ENCODE results near the gene F10. TPM values are rescaled to one million over a fixed set of nuclear protein-coding genes. Genes with fewer than 3 reads are reported as not detected.

Gene F10
- total RNA-seq, 1 donor from 2014 or later: 0.62 TPM

DNA sequence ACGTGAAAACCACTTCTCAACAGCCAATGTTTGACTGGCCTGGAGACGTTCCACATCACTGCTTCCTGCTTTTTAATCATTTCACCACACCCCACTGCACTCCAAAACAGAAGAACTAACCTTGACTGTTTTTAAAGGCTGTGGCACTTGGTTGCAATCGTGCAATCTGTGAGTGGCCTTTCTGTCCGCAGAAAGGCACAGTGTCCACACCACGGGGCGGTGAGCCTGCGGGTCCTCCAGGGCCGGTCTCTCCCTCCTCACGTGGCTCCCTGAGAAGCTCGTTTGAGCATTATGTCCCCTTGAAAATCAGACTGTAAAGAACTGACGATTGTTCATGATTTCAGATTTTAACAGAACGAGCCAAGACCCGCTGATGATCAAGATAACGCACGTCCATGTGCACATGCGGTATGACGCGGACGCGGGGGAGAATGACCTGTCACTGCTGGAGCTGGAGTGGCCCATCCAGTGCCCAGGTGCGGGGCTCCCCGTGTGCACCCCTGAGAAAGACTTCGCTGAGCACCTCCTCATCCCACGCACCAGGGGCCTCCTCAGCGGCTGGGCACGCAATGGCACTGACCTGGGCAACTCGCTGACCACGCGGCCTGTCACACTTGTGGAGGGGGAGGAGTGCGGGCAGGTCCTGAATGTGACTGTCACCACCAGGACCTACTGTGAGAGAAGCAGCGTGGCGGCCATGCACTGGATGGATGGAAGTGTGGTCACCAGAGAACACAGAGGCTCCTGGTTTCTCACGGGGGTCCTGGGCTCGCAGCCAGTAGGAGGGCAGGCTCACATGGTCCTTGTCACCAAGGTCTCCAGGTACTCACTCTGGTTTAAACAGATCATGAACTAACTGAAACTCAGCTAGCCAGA is 48.9 kb downstream of the F10 start:
- DNase-seq: no peak

DNA sequence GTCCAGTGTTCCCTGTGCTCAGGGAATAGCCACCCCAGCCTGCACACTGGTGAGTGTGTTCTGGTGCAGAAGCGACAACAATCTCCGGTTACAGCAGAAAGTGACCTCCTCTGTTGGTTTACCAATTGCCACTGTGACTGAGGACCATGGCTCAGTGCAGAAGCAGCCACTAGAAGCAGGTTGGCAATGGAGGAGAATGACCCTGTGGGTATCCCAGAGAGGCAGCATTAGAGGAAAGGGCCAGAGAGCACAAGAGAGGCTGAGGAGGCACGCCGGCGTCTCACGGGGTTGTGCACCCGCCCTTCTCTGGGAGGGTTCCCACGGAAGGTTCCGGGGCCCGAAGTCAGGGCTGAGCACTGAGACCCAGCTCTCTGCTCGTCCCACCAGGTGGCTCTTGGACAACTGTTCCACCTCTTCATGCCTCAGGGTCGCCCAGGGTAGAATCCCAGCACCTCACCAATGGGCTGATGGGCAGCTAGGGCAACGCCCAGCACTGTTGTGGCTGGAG is 49.9 kb downstream of the F10 start:
- no peak for DNase-seq

DNA sequence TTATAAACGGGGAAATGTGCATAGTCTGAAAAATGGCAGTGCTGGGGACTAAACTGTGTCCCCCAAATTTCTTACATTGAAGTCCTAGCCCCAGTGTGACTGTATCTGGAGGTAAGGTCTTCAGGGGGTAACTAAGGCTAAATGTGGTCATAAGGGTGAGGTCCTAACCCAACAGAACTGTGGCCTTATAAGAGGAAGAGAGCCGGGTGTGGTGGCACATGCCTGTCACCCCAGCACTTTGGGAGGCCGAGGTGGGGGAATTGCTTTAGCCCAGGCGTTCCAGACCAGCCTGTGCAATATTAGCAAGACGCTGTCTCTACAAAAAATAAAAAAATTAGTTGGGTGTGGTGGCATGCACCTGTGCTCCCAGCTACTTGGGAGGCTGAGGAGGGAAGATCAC is 53.7 kb downstream of the F10 start:
- no peak for DNase-seq

DNA sequence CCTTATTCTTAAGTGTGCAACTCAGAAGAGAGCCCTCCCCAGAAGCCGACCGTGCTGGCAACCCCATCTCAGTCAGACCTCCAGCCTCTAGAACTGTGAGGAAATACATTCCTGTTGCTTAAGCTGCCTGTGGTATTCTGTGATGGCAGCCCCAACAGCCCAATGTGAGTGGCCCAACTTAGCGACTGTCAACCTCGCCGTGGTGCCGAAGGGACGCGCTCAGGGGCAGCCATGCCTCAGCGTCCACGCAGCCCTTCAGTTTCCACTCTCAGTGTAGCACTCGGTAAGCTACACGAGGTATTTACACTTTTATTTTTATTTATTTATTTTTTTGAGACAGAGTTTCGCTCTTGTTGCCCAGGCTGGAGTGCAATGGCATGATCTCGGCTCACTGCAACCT is 54.2 kb downstream of the F10 start:
- DNase-seq: no peak

DNA sequence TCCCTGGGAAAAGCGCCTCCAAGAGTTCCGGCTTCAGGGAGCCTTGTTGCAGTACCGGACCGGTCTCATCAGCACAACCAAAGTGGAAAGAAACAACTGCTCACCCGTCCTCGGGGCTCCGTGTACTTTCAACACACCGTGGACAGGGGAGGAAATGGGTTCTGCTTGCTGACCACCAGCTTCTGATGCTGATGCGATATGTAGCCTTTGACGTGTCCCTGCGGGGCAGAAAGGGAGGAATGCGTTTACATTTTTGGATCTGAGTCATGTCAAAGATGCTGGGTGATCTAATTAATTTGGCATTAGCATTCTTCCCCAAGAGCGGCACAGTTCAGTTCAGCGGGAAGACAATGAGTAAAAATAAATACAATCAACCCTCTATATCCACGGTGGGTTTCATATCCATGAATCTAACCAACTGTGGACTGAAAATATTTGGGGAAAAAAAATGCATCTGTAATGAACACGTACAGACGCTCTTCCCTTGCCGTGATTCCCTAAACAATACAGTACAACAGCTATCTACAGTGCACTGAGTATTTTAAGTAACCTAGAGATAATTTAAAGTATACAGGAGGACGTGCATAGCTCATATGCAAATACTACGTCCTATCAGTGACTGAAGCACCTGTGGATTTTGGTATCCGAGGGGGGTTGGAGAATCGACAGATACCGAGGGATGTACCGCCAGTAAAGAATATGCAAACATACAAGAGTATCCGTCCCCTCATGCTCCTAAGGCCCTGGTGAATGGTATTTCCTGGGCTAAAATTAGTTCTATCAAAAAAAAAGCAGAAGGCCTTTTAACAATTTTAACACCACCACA is 55.7 kb downstream of the F10 start:
- DNase-seq: no peak

DNA sequence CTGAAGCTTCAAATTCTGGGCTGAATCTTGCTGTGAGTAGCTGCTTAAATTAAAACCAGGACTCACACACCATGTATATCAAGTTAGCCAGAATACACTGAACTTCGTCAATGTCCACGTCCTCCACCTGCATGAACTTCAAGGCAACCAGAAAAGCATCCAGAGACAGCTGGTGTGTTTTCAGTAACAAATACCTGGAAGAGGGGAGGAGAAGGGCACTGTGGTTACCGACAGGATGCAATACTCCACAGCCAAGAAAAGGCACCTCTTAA is 56.2 kb downstream of the F10 start:
- DNase-seq: no peak

DNA sequence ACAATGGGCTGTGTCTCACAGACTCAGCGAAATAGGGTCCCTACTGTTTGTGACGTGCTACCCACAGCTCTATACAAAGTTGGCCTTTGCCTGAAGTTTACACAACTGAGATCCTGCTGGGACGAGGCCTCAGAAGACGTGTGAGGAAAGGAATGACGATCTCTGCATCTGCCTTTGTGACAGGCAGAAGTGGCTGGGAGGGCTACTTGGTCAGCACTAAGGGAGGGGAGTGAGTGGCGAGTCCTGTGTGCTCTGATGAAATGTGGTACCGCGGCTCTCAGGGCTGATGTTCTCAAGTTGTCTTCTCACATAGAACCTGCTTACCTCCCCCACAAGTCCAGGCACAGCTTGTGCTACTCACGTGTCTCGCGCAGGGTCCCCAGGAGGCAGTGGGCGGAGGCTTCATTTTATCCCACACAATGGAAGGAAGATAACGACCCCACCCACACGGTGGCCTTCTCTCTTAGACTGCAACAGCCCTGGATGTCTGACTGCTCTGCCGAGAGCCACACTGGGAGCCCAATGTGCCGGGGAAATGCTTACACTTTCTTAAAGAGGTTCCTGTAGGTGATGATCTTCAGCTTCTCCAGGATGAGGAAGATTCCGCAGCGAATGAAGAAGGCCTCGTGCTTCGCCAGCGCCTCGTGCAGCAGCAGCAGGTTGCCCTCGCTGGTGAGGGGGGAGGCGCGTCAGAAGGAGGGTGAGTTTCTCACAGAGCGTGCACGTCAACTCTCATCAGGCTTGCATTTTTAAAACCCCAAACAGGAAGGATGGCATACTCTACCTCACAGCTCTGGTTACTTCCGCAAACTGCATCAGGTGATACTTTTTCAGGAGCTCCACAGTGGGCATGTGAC is 57.0 kb downstream of the F10 start:
- DNase-seq: peak; percentile 17

DNA sequence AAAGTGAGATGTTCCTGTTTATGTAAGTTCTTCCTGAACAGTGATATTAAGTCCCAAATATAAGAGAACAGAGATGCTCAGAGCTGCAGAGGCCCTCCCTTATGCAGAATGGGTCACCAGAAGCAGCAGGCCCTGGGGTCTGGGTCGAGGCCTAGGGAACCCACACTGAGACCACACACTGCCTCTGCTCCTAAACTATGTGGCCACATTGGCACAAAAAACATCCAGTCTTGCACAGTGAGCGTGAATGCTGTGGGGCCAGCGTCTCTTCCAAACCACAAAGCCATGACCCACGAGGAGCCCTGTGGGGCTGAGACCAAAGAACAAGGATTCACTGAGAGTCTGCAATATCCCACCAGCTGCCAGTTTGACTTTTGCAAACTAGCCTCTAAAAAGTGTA is 59.4 kb downstream of the F10 start:
- DNase-seq: no peak

DNA sequence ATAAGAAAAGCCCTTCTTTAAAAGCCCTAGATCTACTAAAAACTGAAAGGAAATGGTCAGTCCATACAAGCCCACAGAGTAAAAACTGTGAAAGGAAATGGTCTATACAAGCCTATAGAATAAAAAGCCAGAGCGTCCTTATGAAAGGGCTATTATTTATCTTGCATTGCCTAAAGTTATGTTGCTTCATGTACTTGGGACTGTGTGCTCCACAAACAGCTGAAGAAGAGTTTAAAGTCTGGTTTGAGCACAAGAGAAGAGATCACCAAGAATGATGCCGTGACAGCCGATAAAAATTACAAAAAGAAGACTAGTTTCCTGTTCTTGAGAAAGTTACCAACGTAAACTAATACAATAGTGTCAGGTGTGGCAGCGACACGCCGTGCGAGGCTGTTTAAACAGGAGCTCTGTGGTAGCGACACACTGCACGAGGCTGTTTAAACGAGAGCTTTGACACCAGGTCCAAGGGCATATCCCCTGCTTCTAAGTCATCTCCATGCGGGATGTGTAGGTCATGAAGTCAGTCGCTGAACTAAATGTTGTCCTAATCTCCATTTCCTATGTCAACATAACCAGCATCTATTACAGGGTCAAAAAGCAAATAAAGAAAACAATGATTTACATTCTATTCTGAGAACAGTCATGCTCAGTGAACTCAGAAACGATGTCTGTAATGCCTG is 61.0 kb downstream of the F10 start:
- DNase-seq: no peak

DNA sequence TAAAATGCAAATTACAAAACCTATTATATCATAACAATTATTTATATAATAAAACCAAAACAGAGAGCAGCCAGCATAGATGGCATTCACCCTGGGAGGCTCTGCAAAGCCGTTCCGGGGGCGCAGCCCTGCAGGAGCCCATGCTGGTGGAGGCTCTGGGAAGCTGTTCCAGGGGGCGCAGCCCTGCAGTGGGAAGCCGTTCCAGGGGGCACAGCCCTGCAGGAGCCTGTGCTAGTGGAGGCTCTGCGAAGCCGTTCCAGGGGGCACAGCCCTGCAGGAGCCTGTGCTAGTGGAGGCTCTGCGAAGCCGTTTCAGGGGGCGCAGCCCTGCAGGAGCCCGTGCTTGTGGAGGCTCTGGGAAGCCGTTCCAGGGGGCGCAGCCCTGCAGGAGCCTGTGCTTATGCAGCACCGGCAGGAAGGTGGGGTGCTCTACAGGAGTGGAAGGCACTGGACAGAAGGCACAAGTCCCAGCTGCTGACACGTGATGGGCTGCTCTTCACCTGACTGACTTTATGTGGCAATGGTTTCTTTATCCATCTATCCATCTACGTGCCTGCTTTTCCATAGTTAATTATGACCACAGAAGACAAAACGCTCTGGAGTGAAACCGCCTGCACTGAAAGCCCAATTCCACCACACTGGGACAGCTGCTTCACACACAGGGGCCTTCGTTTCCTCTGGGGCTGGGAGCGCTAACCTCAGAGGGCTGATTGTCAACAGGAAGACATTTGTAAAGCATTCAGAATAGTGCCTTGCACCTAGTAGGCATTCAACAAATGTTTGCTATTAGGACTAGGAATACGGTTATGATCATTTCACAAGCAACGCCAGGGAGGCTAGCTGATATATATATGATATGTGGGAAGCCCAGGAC is 62.2 kb downstream of the F10 start:
- DNase-seq: no peak

DNA sequence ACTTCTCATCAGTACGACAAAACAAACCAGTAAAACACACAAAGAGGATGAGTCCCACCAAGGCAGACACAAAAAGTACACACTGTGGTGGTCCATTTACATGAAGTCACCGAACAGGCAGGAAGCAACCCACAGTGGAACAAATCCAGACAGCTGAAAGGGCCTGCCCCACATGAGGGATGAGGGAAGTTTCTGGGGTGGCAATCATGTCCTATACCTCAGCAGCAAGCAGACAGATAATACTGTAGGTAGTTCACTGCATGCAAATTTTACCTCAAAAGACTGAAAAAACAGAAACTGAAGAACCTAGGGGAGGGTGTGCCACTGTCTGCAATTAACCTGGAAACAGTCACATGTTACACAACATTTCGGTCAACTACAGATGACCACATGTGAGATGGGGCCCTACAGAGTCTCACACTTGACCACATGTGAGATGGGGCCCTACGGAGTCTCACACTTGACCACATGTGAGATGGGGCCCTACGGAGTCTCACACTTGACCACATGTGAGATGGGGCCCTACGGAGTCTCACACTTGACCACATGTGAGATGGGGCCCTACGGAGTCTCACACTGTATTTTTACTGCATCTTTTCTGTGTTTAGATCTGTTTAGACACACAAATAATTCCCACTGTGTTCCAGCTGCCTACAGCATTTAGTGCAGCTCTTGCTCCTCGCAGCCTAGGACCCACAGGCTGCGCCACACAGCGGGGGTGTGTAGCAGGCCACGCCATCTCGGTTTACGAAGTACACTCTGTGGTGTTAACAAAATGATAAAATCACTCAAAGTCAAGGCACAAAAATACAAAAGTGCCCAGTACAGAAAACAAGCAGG is 63.7 kb downstream of the F10 start:
- DNase-seq: no peak

DNA sequence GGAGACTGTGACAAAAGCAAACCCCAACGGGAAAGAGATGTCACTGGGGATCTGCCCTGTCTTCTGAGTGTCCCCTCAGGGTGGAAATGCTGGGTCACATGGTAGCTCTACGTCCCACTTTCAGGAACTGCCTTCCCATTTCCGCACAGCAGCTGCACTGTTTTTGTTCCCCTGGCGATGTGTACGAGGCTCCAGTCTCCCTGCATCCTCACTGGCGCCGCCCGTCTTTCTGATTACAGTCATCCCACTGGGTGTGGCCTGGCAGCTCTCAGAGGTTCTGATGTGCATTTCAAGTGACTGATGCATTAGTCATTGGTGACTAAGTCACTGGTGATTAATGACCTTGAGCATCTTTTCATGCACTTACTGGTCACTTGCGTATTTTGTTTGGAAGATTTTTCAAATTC is 64.7 kb downstream of the F10 start:
- peak; percentile 37 for DNase-seq

DNA sequence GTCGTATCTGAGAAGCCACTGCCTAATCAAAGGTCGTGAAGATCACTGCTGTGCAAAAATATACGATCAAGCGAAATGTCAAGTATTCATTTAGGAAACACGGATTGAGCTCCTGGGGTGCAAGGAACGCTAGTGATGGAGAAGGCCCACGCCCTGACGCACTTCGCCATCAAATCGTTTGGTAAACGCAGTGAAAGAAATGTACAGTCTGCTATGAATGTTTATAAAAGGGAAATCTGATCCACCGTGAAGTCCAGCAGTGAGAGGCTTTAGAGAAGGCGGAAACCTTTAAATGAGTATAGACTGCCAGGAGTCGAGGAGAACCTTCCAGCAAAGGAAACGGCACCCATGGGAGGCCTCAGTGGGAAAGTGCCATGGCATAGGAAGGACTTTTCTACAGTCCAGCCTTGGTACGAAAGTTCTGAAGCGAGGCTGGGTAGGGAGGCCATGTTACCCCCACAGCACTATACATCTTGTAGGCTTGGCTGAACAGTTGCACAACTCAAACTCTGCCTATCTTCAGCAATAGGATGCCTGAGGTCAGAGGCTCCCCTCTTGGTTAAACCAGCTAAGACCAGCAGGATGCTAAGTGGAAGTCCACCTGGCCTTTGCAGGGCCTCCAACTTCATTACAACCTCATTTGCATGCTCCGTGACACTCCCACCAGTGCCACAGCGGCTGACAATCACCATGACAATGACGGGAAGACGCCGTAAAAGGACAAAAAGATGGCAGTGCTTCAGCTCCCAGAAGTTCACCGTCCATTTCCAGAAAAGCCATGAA is 65.5 kb downstream of the F10 start:
- no peak for DNase-seq

DNA sequence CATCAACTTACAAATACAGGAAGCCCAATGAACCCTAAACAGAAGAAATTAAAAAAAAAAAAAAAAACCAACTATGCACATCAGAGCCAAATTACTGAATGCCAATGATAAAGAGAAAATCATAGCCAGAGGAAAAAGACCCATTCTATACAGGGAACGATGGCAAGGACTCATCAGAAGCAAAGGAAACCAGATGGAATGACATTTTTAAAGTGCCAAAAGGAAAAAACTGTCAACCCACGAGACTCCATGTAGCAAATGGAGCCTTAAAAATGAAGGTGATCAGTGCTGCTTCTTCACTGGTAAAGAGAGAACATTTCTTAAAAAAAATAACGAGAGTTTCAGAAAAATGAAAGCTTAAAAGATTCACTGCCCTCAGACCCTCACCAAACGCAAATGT is 67.6 kb downstream of the F10 start:
- DNase-seq: no peak

DNA sequence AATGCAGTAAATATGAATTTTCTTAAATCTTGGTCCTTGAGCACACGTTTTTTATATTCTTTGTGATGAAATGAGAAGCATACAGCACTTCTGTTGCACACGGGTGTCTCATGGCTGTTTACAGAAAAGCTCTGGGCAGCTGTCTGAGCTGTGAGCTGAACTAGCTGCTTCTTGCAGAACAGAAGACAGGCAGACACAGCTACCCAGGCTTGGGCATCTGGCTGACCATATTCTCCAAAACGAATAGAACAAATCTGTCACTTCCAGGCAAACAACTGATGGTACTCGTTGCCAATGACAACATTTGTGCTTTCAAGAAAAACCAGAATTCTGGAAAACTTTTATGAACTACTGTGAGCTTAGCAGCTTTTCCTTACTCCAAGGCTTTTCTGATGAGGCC is 69.7 kb downstream of the F10 start:
- DNase-seq: no peak

DNA sequence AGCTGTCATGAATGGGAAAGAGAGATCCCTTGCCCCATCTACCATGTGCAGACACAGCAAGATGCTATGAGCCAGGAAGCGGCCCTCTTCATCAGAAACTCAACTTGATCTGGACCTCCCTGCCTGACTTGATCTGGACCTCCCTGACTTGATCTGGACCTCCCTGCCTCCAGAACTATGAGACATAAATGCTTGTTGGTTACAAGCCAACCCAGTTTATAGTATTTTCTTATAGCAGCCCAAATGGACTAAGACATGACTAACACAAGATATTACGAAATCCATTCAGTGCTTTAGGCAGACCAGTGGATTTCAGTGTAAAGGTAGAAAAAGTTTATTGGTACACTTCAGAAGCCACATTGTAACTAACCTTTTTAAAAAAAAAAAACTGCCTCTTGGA is 70.3 kb downstream of the F10 start:
- DNase-seq: no peak

DNA sequence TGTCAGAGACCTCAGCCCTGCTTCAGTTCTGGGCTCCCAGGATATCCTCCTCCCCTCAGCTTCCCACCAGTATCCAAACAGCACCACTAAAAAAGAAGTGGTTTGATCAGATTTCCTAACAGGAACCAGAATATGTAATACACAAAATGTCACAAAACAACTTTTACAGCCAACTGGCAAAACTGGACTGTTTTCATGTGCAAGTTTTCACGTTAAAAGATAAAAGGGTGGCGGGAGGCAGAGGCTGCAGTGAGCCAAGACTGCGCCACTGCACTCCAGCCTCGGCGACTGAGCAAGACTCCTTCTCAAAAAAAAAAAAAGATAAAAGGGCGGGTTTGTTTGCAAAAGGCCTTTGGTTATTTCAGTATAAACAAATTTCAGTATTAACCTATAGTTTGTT is 72.8 kb downstream of the F10 start:
- DNase-seq: no peak

DNA sequence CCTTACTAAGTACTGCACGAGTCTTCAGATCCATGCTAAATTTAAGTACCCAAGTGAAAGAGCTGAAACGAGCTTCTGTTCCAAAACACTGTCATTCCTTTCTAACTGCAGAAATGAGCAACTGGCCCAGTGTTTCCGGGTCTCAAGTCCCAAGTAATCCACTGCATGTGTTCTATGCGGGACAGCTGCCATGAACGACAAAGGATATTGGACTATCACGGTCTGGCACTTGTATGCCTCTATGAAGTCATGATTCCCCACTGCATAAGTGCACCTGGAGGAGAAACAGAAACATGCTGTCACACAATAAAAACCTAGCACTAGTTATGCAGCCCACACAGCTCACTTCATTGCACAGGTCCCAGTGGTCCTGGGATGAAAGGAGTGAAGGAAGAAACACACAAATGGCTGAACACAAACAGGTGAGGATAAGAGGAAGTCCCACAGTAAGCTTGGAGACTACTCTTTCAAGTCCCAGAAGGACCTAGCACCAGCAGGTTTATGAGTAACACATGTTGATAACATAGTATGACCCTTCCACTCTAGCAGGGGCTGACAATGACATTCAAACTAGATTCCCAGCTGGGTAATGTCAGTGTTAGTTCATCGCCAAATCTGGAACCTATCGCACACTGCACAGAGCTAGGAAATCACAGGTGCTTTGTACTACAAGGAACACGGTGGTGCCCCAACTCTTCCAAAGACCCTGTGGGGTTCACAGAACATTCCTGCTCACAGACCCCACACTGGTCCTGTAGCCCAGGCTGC is 74.6 kb downstream of the F10 start:
- DNase-seq: no peak
